K562 (cell line): ENCODE results near the gene CYB5R2. TPM values are rescaled to one million over a fixed set of nuclear protein-coding genes. Genes with fewer than 3 reads are reported as not detected.
A peak's percentile ranks its signal among the peaks of the same experiment; 100 is the strongest.

ENCODE experiments used
- ATAC-seq: fragments of 200-7000 bp; cut with Tn5 transposase; 3 replicates; pipeline ENCODE4 v1.9.1; 2020; ENCODE audit warnings: moderate library complexity
- BruUV-seq: library from RNA; stranded (reverse); fragments of 400-500 nt; replicated peaks from 2 replicates; lab custom pipeline; 2021; lab: Mats Ljungman, UMichigan
- CTCF ChIA-PET: fragments of 300-600 bp; formaldehyde crosslinking; extraction: SDS; loops from one replicate; lab custom pipeline; 2021; ENCODE audit warnings: low intra/inter-chr PET ratio; lab: Yijun Ruan, JAX
- POLR2A ChIA-PET: fragments of 300-600, 350-650 bp; sonication (Branson Sonifier 250); formaldehyde crosslinking; extraction: SDS; loops from one replicate; lab custom pipeline; 2021; ENCODE audit warnings: antibody characterized with exemption, inconsistent platforms; lab: Yijun Ruan, JAX
- DNase-seq, 4 experiments: peaks; one replicate each; pipeline versions ENCODE4 v3.0.0 to v3.0.0-alpha.2; 2011 to 2018; ENCODE audit warnings: low spot score in 3 of 4, mixed read lengths in 3 of 4; ENCODE audit errors: extremely low read depth in 1 of 4
- FAIRE-seq: peaks from 2 replicates; lab custom pipeline; 2011; peaks lifted over from hg19 to GRCh38; lab: Jason Lieb, UNC
- H2AFZ ChIP-seq: 2 replicates; pipeline ENCODE4 v1.6.0; 2011; ENCODE audit warnings: low read depth, low read length, control low read depth, inconsistent platforms
- H3K27ac ChIP-seq: fragments of 200-600 bp; 3 replicates; pipeline ENCODE4 v1.8.0; 2011; ENCODE audit warnings: low read depth, mild to moderate bottlenecking, control low read depth, inconsistent platforms, low read length, moderate library complexity, mixed read lengths; ENCODE audit errors: extremely low read depth
- H3K27me3 ChIP-seq, 2 experiments: fragments of 300-600 bp in 1 of 2; 2 replicates in 1 of 2; 3 replicates in 1 of 2; pipeline versions ENCODE4 v1.6.0 to v1.8.0; 2011; ENCODE audit warnings: inconsistent platforms in 2 of 2, low read length in 2 of 2, mild to moderate bottlenecking in 1 of 2, mixed read lengths in 1 of 2, moderate library complexity in 1 of 2; ENCODE audit not compliant: control insufficient read depth in 2 of 2, insufficient read depth in 2 of 2
- H3K36me3 ChIP-seq: fragments of 300-600 bp; 3 replicates; pipeline ENCODE4 v1.8.0; 2011; ENCODE audit warnings: mild to moderate bottlenecking, low read length, inconsistent platforms; ENCODE audit not compliant: control insufficient read depth, insufficient read depth
- H3K4me1 ChIP-seq, 2 experiments: fragments of 200-600 bp in 1 of 2; replicated peaks in 1 of 2; 2 replicates in 1 of 2; 3 replicates in 1 of 2; pipeline versions ENCODE4 v1.5.1 to v1.8.0; 2011; ENCODE audit warnings: inconsistent platforms in 2 of 2, low read length in 2 of 2, mild to moderate bottlenecking in 1 of 2, mixed read lengths in 1 of 2, moderate library complexity in 1 of 2; ENCODE audit not compliant: control insufficient read depth in 2 of 2, insufficient read depth in 2 of 2
- H3K4me2 ChIP-seq: 2 replicates; pipeline ENCODE4 v1.6.1; 2011; ENCODE audit warnings: low read length, control low read depth, inconsistent platforms, mixed read lengths; ENCODE audit not compliant: insufficient read depth
- H3K4me3 ChIP-seq: fragments of 200-600 bp; sonication (generic), shearing (Covaris generic); 2 replicates; pipeline ENCODE4 v1.5.1; 2016; ENCODE audit warnings: control low read depth, inconsistent platforms
- H3K79me2 ChIP-seq: fragments of 200-600 bp; 3 replicates; pipeline ENCODE4 v1.8.0; 2011; ENCODE audit warnings: low read length, inconsistent platforms; ENCODE audit not compliant: control insufficient read depth, insufficient read depth
- H3K9ac ChIP-seq, 2 experiments: 2 replicates each; pipeline versions ENCODE4 v1.6.0 to v1.6.1; 2011; ENCODE audit warnings: low read depth in 2 of 2, low read length in 2 of 2, control low read depth in 1 of 2, inconsistent platforms in 1 of 2, mild to moderate bottlenecking in 1 of 2, mixed read lengths in 1 of 2; ENCODE audit not compliant: insufficient read depth in 1 of 2
- H3K9me1 ChIP-seq: one replicate; pipeline ENCODE4 v1.6.0; 2011; ENCODE audit warnings: inconsistent platforms, mild to moderate bottlenecking, low read length, moderate library complexity; ENCODE audit not compliant: control insufficient read depth, insufficient read depth
- H3K9me3 ChIP-seq: replicated peaks from 2 replicates; pipeline ENCODE4 v1.5.1; 2011; ENCODE audit warnings: low read depth, low read length, inconsistent platforms; ENCODE audit not compliant: control insufficient read depth, insufficient read depth
- H4K20me1 ChIP-seq: replicated peaks from 2 replicates; pipeline ENCODE4 v1.6.1; 2011; ENCODE audit warnings: low read length, inconsistent platforms, mixed read lengths; ENCODE audit not compliant: control insufficient read depth, insufficient read depth
- BRF2 ChIP-seq: IDR thresholded peaks from 3 replicates; pipeline ENCODE4 v1.6.1; 2011; ENCODE audit warnings: borderline replicate concordance, mild to moderate bottlenecking; ENCODE audit not compliant: insufficient read length, insufficient read depth
- CCAR2 ChIP-seq: fragments of 200-400 bp; formaldehyde crosslinking; IDR thresholded peaks from 2 replicates; pipeline ENCODE4 v1.6.1; 2017; ENCODE audit warnings: mild to moderate bottlenecking, low read depth, low read length
- DACH1 ChIP-seq: fragments of 450-650 bp; IDR thresholded peaks from 2 replicates; pipeline ENCODE4 v1.6.1; 2018; ENCODE audit not compliant: partially characterized antibody
- JUND ChIP-seq, 2 experiments: IDR thresholded peaks; 2 replicates in 1 of 2; 3 replicates in 1 of 2; pipeline ENCODE4 v1.6.1; 2011; ENCODE audit warnings: borderline replicate concordance in 2 of 2, low read depth in 2 of 2, low read length in 2 of 2, improper control_type of control experiment in 1 of 2, missing biosample characterization in 1 of 2, missing genetic modification characterization in 1 of 2, missing genetic modification reagents in 1 of 2
- MXD1 ChIP-seq: fragments of 250-450 bp; sonication (Bioruptor Pico); IDR thresholded peaks from 2 replicates; pipeline ENCODE4 v1.8.0; 2021; ENCODE audit warnings: borderline replicate concordance, mild to moderate bottlenecking, moderate library complexity; ENCODE audit not compliant: poor library complexity, severe bottlenecking
- NEUROD1 ChIP-seq: fragments of 150-350 bp; IDR thresholded peaks from 2 replicates; pipeline ENCODE4 v1.6.1; 2014; ENCODE audit warnings: borderline replicate concordance, low read length, low read depth; ENCODE audit not compliant: partially characterized antibody
- NR1H2 ChIP-seq: sonication (generic); formaldehyde crosslinking; IDR thresholded peaks from 2 replicates; pipeline ENCODE4 v1.4.0; 2020; ENCODE audit warnings: mild to moderate bottlenecking, missing genetic modification reagents
- POLR3A ChIP-seq: IDR thresholded peaks from 2 replicates; pipeline ENCODE4 v1.6.1; 2011; ENCODE audit warnings: borderline replicate concordance, mild to moderate bottlenecking, moderate library complexity; ENCODE audit not compliant: insufficient read length, insufficient read depth; ENCODE audit errors: extremely low read depth
- RAD21 ChIP-seq, 2 experiments: fragments of 250-450 bp in 1 of 2; fragments of 450-650 bp in 1 of 2; sonication (Bioruptor Pico) in 1 of 2; formaldehyde crosslinking in 1 of 2; IDR thresholded peaks in 1 of 2; conservative IDR thresholded peaks in 1 of 2; 2 replicates each; pipeline versions ENCODE4 v1.4.0 to v1.8.0; 2020 to 2022; ENCODE audit warnings: mild to moderate bottlenecking in 2 of 2, moderate library complexity in 1 of 2
- RB1 ChIP-seq: fragments of 450-650 bp; IDR thresholded peaks from 2 replicates; pipeline ENCODE4 v1.6.1; 2017; ENCODE audit warnings: low read depth, mild to moderate bottlenecking
- ZBTB34 ChIP-seq: fragments of 250-450 bp; sonication (Bioruptor Pico); IDR thresholded peaks from 2 replicates; pipeline ENCODE4 v1.8.0; 2021; ENCODE audit warnings: mild to moderate bottlenecking, moderate library complexity
- WGBS: fragments of 100-300 bp; shearing (Covaris generic); methylation state at CpG from one replicate; pipeline ENCODE4 v1.1.6; 2016; ENCODE audit warnings: low coverage, mixed read lengths; ENCODE audit not compliant: insufficient coverage; ENCODE audit errors: missing lambda C conversion rate; 5-methylcytosine and 5-hydroxymethylcytosine counted together
- in situ Hi-C: fragments of 300-500 bp; cut with MboI; formaldehyde crosslinking; loops from 4 replicates; pipeline ENCODE4 v1.15.0; 2018; ENCODE audit warnings: inconsistent platforms, mixed read lengths
- intact Hi-C: fragments of 100-400 bp; cut with micrococcal nuclease; formaldehyde crosslinking; loops from 2 replicates; pipeline ENCODE4 v1.14.2; 2022
- polyA plus RNA-seq, 8 experiments: library from polyadenylated mRNA; depleted of rRNA in 4 of 8; stranded (reverse) in 5 of 8; unstranded in 3 of 8; fragments of >200 nt; fragmentation: Nextera tagmentation in 2 of 8; fragmentation: Illumina TruSeq in 1 of 8; extraction: Ambion mirVana in 2 of 8; extraction: Trizol in 1 of 8; gene quantifications; 2 replicates each; pipeline versions ENCODE4 v1.2.1 to v1.2.3, GENCODE V29; 2011 to 2014; ENCODE audit warnings: inconsistent platforms in 1 of 8, missing spikeins in 1 of 8
- total RNA-seq, 7 experiments: library from RNA; depleted of rRNA in 6 of 7; stranded (reverse); fragments of >200 nt in 6 of 7; fragmentation: Illumina TruSeq in 2 of 7; extraction: Trizol in 2 of 7; gene quantifications; 2 replicates each; pipeline versions ENCODE4 v1.2.1 to v1.2.3, GENCODE V29; 2011 to 2021; ENCODE audit warnings: low replicate concordance in 1 of 7

The CYB5R2 gene
- total and polyA plus RNA-seq, 9 of the 15 experiments (the other 6 are each of a cell fraction or from before 2014, with no cell fraction given): 8.2 to 28.7 (median 13.6) TPM

GRCh38 chr11:7666292-7666866, 6.9 kb downstream of the CYB5R2 start (continued):
- no peak for TF ChIP-seq ZBTB34 (CRISPR knock-in tag)
- no peak for TF ChIP-seq MXD1 (CRISPR knock-in tag)
- no peak for TF ChIP-seq POLR3A

GRCh38 chr11:7665473-7666291, 7.6 kb downstream of the CYB5R2 start:
- 11% methylated on average over 19 of the region's 20 CpGs for WGBS
- no peaks in the 10 kb centered on the region for H3K9me3 ChIP-seq
- H3K4me3 ChIP-seq: no peak overlapping the region
- no peak overlapping the region for H3K4me2 ChIP-seq
- no peaks in the 10 kb centered on the region for H3K27me3 ChIP-seq
- ChIA-PET POLR2A (interaction anchor here (0.5 to 0.6 kb wide), 3 partner anchors 16 to 234 kb away, joined by 3 to 4 read pairs (median 3); no protein-coding TSS in a partner anchor), CTCF (interaction anchor here (1.1 to 1.6 kb wide), 2 partner anchors 94 to 568 kb away, joined by 6 to 7 read pairs; no protein-coding TSS in a partner anchor)
- no peak overlapping the region for H3K27ac ChIP-seq
- peak; percentile 89 for FAIRE-seq
- in situ Hi-C loops (loop anchor here (25.0 kb wide), 1 partner anchor 578 kb away; the partner anchor contains the start of gene RBMXL2), intact Hi-C loops (loop anchor here (2.0 kb wide), 1 partner anchor 95 kb away; no protein-coding TSS in a partner anchor)
- no peaks in the 10 kb centered on the region for H3K36me3 ChIP-seq
- peak; percentile 100 for ATAC-seq
- peak; percentile 82 to 89 (median 87) for DNase-seq
- BruUV-seq: no TSS peak
- H2AFZ ChIP-seq: no peak overlapping the region
- H3K4me1 ChIP-seq: no peaks in the 10 kb centered on the region
- H3K9me1 ChIP-seq: no peaks in the 10 kb centered on the region
- H4K20me1 ChIP-seq: no peaks in the 10 kb centered on the region
- H3K9ac ChIP-seq: no peak overlapping the region
- no peaks in the 10 kb centered on the region for H3K79me2 ChIP-seq
- TF ChIP-seq BRF2 (no peak), DACH1 (peak; percentile 39), CCAR2 (no peak), RAD21 (CRISPR knock-in tag; conservative IDR thresholded peaks at IDR 0.05 in 1 of 2, IDR thresholded peaks at IDR 0.05 in 1 of 2) (peak; percentile 78), JUND (IDR thresholded peaks at IDR 0.05; ENCODE audit: borderline replicate concordance, low read depth, low read length) (0 out of 2 replicates have a peak, but pooled peaks have one; percentile 24), JUND (tag; IDR thresholded peaks at IDR 0.05; ENCODE audit: borderline replicate concordance, low read depth, low read length) (no peak; the same call in 2 of the 3 replicates), NEUROD1 (peak; percentile 16), RB1 (peak; percentile 68; the same call in 1 of the 2 replicates), NR1H2 (CRISPR knock-in tag) (no peak)
